Activated CD4-positive, CD25-positive, alpha-beta regulatory T cell treated with anti-CD3 and anti-CD28 coated beads, Interleukin-2, amount 50 U/mL, for 72 hours (primary cell): Measurements from ENCODE around the gene STK35.
A peak's percentile ranks its signal among the peaks of the same experiment; 100 is the strongest.
"Not testable (repeated sequence)": the region's sequence is repeated elsewhere in the genome, so short reads cannot be mapped to it uniquely, and the experiment has no call there.

Experiments used
- DNase-seq: peaks from one replicate; pipeline ENCODE4 v3.0.0; 2021

STK35 gene

GRCh38 chr20:2163757-2164156 lies 62.1 kb downstream of the STK35 start:
- DNase-seq = no peak

- no peak for DNase-seq
Observed at GRCh38 chr20:2164421-2164820, 62.8 kb downstream of the STK35 start.

GRCh38 chr20:2164966-2165365 lies 63.3 kb downstream of the STK35 start:
- no peak for DNase-seq

GRCh38 chr20:2165871-2166270 lies 64.2 kb downstream of the STK35 start:
- DNase-seq = no peak

GRCh38 chr20:2167112-2167511 lies 65.5 kb downstream of the STK35 start:
- DNase-seq = no peak

GRCh38 chr20:2168946-2169345 lies 67.3 kb downstream of the STK35 start:
- no peak for DNase-seq

- no peak for DNase-seq
Observed at GRCh38 chr20:2169456-2170088, 67.9 kb downstream of the STK35 start.

GRCh38 chr20:2170404-2170803 lies 68.8 kb downstream of the STK35 start:
- no peak for DNase-seq

GRCh38 chr20:2171266-2171790 lies 69.7 kb downstream of the STK35 start:
- no peak for DNase-seq

- DNase-seq = not testable (repeated sequence)
Observed at GRCh38 chr20:2171840-2172239, 70.2 kb downstream of the STK35 start.

GRCh38 chr20:2172305-2173175 lies 70.9 kb downstream of the STK35 start:
- DNase-seq = peak; percentile 74

- DNase-seq = no peak
Observed at GRCh38 chr20:2173186-2173585, 71.6 kb downstream of the STK35 start.

- no peak for DNase-seq
Observed at GRCh38 chr20:2174067-2174466, 72.4 kb downstream of the STK35 start.

GRCh38 chr20:2176946-2177345 lies 75.3 kb downstream of the STK35 start:
- no peak for DNase-seq

GRCh38 chr20:2178318-2179232 lies 76.9 kb downstream of the STK35 start:
- no peak for DNase-seq

- no peak for DNase-seq
Observed at GRCh38 chr20:2179233-2179580, 77.6 kb downstream of the STK35 start.

- no peak for DNase-seq
Observed at GRCh38 chr20:2179949-2180348, 78.3 kb downstream of the STK35 start.

GRCh38 chr20:2183381-2183780 lies 81.8 kb downstream of the STK35 start:
- DNase-seq = no peak

GRCh38 chr20:2184933-2185332 lies 83.3 kb downstream of the STK35 start:
- DNase-seq = not testable (repeated sequence)

- no peak for DNase-seq
Observed at GRCh38 chr20:2195614-2196013, 94.0 kb downstream of the STK35 start.

GRCh38 chr20:2197166-2197565 lies 95.5 kb downstream of the STK35 start:
- no peak for DNase-seq
